H9 (cell line): ENCODE measurements around the gene TBXA2R. TPM values are rescaled to one million over a fixed set of nuclear protein-coding genes. Genes with fewer than 3 reads are reported as not detected.

ENCODE experiments used
- DNase-seq: peaks from one replicate; pipeline ENCODE4 v3.0.0-alpha.2; 2017
- H2AFZ ChIP-seq: one replicate; pipeline ENCODE4 v1.6.1; 2013; ENCODE audit warnings: mild to moderate bottlenecking, low read length, control low read depth, moderate library complexity
- H2AK5ac ChIP-seq: 2 replicates; pipeline ENCODE4 v1.6.1; 2013; ENCODE audit warnings: low read length, control low read depth, mixed read lengths; ENCODE audit not compliant: insufficient read length
- H2BK120ac ChIP-seq: one replicate; pipeline ENCODE4 v1.6.1; 2013; ENCODE audit warnings: low read depth, mild to moderate bottlenecking, low read length, control low read depth, inconsistent platforms; ENCODE audit not compliant: poor library complexity, severe bottlenecking
- H2BK12ac ChIP-seq: 2 replicates; pipeline ENCODE4 v1.6.1; 2013; ENCODE audit warnings: low read length, control low read depth, mixed read lengths, low read depth; ENCODE audit not compliant: insufficient read length
- H2BK15ac ChIP-seq: 2 replicates; pipeline ENCODE4 v1.6.1; 2013; ENCODE audit warnings: low read depth, low read length, control low read depth
- H2BK20ac ChIP-seq: one replicate; pipeline ENCODE4 v1.6.1; 2013; ENCODE audit warnings: low read depth, mild to moderate bottlenecking, low read length, control low read depth, inconsistent platforms; ENCODE audit not compliant: poor library complexity, severe bottlenecking
- H2BK5ac ChIP-seq: 2 replicates; pipeline ENCODE4 v1.6.1; 2013; ENCODE audit warnings: low read length, control low read depth, mixed read lengths; ENCODE audit not compliant: insufficient read length
- H3K14ac ChIP-seq: 2 replicates; pipeline ENCODE4 v1.6.1; 2013; ENCODE audit warnings: low read length, control low read depth; ENCODE audit not compliant: insufficient read depth
- H3K18ac ChIP-seq: 2 replicates; pipeline ENCODE4 v1.6.1; 2013; ENCODE audit warnings: low read depth, mild to moderate bottlenecking, mixed read lengths, low read length, control low read depth; ENCODE audit not compliant: insufficient read length
- H3K23ac ChIP-seq: 2 replicates; pipeline ENCODE4 v1.6.1; 2013; ENCODE audit warnings: low read length, control low read depth, mixed read lengths, low read depth; ENCODE audit not compliant: insufficient read length
- H3K23me2 ChIP-seq: 2 replicates; pipeline ENCODE4 v1.6.1; 2013; ENCODE audit warnings: low read depth, mild to moderate bottlenecking, mixed read lengths, low read length, control low read depth; ENCODE audit not compliant: insufficient read length, poor library complexity, severe bottlenecking
- H3K27ac ChIP-seq: 2 replicates; pipeline ENCODE4 v1.5.1; 2013; ENCODE audit warnings: low read length, control low read depth, mixed read lengths, low read depth; ENCODE audit not compliant: insufficient read length
- H3K27me3 ChIP-seq: 2 replicates; pipeline ENCODE4 v1.6.1; 2013; ENCODE audit warnings: low read length, control low read depth, inconsistent platforms; ENCODE audit not compliant: insufficient read depth
- H3K4ac ChIP-seq: 2 replicates; pipeline ENCODE4 v1.6.1; 2013; ENCODE audit warnings: low read depth, mild to moderate bottlenecking, control low read depth, inconsistent platforms, low read length, moderate library complexity
- H3K4me1 ChIP-seq: 2 replicates; pipeline ENCODE4 v1.6.1; 2013; ENCODE audit warnings: low read length, control low read depth, inconsistent platforms; ENCODE audit not compliant: insufficient read depth
- H3K4me2 ChIP-seq: 2 replicates; pipeline ENCODE4 v1.6.1; 2013; ENCODE audit warnings: low read length, control low read depth, mixed read lengths; ENCODE audit not compliant: insufficient read length, insufficient read depth
- H3K56ac ChIP-seq: 2 replicates; pipeline ENCODE4 v1.6.1; 2013; ENCODE audit warnings: low read depth, mild to moderate bottlenecking, mixed read lengths, low read length, control low read depth; ENCODE audit not compliant: insufficient read length
- H3K79me1 ChIP-seq: 2 replicates; pipeline ENCODE4 v1.6.1; 2013; ENCODE audit warnings: low read depth, mild to moderate bottlenecking, moderate library complexity, low read length, control low read depth, inconsistent platforms; ENCODE audit not compliant: insufficient read depth, poor library complexity, severe bottlenecking
- H3K79me2 ChIP-seq: 2 replicates; pipeline ENCODE4 v1.6.1; 2013; ENCODE audit warnings: low read length, control low read depth, inconsistent platforms; ENCODE audit not compliant: insufficient read depth
- H3K9ac ChIP-seq: 2 replicates; pipeline ENCODE4 v1.6.1; 2013; ENCODE audit warnings: low read length, control low read depth, mixed read lengths; ENCODE audit not compliant: insufficient read length; ENCODE audit errors: extremely low read depth
- H3K9me3 ChIP-seq: one replicate; pipeline ENCODE4 v1.6.1; 2013; ENCODE audit warnings: low read depth, low read length, inconsistent platforms; ENCODE audit not compliant: control insufficient read depth
- H3T11ph ChIP-seq: one replicate; pipeline ENCODE4 v1.6.1; 2013; ENCODE audit warnings: mild to moderate bottlenecking, low read length, control low read depth, inconsistent platforms
- H4K20me1 ChIP-seq: one replicate; pipeline ENCODE4 v1.6.1; 2013; ENCODE audit not compliant: control insufficient read depth, insufficient read length, insufficient read depth
- H4K5ac ChIP-seq: 2 replicates; pipeline ENCODE4 v1.6.1; 2013; ENCODE audit warnings: low read depth, mild to moderate bottlenecking, mixed read lengths, low read length, control low read depth; ENCODE audit not compliant: insufficient read length
- H4K8ac ChIP-seq: replicated peaks from 2 replicates; pipeline ENCODE4 v1.6.1; 2013; ENCODE audit warnings: low read length, control low read depth, mixed read lengths, low read depth; ENCODE audit not compliant: insufficient read length
- H4K91ac ChIP-seq: 2 replicates; pipeline ENCODE4 v1.6.1; 2013; ENCODE audit warnings: low read depth, mild to moderate bottlenecking, moderate library complexity, mixed read lengths, low read length, control low read depth; ENCODE audit not compliant: insufficient read length
- H3K27ac Mint-ChIP-seq, 3 experiments: 2 replicates in 2 of 3; 3 replicates in 1 of 3; pipeline ENCODE4 v1.8.0; 2020 to 2021; ENCODE audit warnings: mixed read lengths in 3 of 3, mild to moderate bottlenecking in 1 of 3, moderate library complexity in 1 of 3
- H3K27me3 Mint-ChIP-seq: 2 replicates; pipeline ENCODE4 v1.8.0; 2021; ENCODE audit warnings: low read depth, mild to moderate bottlenecking, moderate library complexity, mixed read lengths
- H3K36me3 Mint-ChIP-seq, 3 experiments: 2 replicates in 2 of 3; 3 replicates in 1 of 3; pipeline ENCODE4 v1.8.0; 2020 to 2021; ENCODE audit warnings: low read depth in 3 of 3, mixed read lengths in 3 of 3; ENCODE audit not compliant: insufficient read depth in 1 of 3
- H3K4me1 Mint-ChIP-seq, 2 experiments: 2 replicates each; pipeline ENCODE4 v1.8.0; 2020; ENCODE audit warnings: mixed read lengths in 2 of 2
- H3K4me3 Mint-ChIP-seq, 2 experiments: 2 replicates in 1 of 2; 3 replicates in 1 of 2; pipeline ENCODE4 v1.8.0; 2020 to 2021; ENCODE audit warnings: mild to moderate bottlenecking in 2 of 2, mixed read lengths in 2 of 2, moderate library complexity in 1 of 2
- H3K9me3 Mint-ChIP-seq, 2 experiments: 2 replicates in 1 of 2; 3 replicates in 1 of 2; pipeline ENCODE4 v1.8.0; 2020; ENCODE audit warnings: mild to moderate bottlenecking in 2 of 2, mixed read lengths in 2 of 2, moderate library complexity in 1 of 2
- CTCF ChIP-seq: fragments of 200-600 bp; sonication (generic); conservative IDR thresholded peaks from 3 replicates; pipeline ENCODE4 v1.8.0; 2021; ENCODE audit warnings: antibody characterized with exemption, mild to moderate bottlenecking
- WGBS: extraction: QIAGEN DNeasy Blood & Tissue Kit; methylation state at CpG from one replicate; pipeline ENCODE4 v1.1.7; 2013; ENCODE audit warnings: missing lambda C conversion rate, low lambda C conversion rate, mixed read lengths; ENCODE audit not compliant: insufficient read length; ENCODE audit errors: extremely low coverage; 5-methylcytosine and 5-hydroxymethylcytosine counted together
- total RNA-seq: library from RNA; stranded (reverse); gene quantifications from 2 replicates; pipeline ENCODE4 v1.2.1, GENCODE V29; 2021

TBXA2R gene
- total RNA-seq, 1 experiment from 2014 or later: 0.63 TPM

DNA sequence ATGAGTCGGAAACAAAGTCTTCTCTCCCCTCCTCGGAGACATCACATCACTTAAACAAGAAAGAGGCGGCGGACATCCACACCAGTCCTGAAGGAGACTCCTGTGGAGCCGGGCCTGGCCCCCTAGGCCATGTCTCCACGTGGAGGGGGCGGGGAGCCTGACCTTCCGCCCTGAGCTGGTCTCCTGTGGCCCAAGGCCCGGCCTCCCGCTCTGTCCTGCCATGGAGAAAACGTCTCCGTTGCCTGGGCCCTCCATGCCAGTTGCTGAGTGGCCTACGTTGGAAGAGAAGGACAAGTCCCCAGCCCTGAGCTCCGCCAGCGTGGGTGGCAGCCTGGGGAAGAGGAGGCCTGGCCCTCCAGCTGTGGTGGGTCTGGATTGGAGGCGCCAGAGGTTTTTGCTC, 25.4 kb upstream of the TBXA2R start:
- no peaks in the 10 kb centered on the region for H3K4me1 Mint-ChIP-seq
- no peaks in the 10 kb centered on the region for H4K20me1 ChIP-seq
- DNase-seq: no peak

More for the DNA sequence above, 25.4 kb upstream of the TBXA2R start:
- H3K18ac ChIP-seq: no peak overlapping the region
- no CpG with 5 or more reads among the region's 16 CpGs for WGBS
- peaks cover 0 to 7% (median 7%) of the 10 kb centered on the region in 3 experiments; a peak in 5 of 7 replicates for H3K36me3 Mint-ChIP-seq
- no peaks in the 10 kb centered on the region for H3K9me3 ChIP-seq
- no peak overlapping the region for H4K8ac ChIP-seq
- H2AK5ac ChIP-seq: no peak overlapping the region
- no peaks in the 10 kb centered on the region for H3K79me1 ChIP-seq
- no peak overlapping the region for H3K56ac ChIP-seq
- H3K27ac Mint-ChIP-seq: no peak overlapping the region
- no peak overlapping the region for H2BK120ac ChIP-seq
- no peak overlapping the region for H3K27ac ChIP-seq
- H3K23me2 ChIP-seq: no peaks in the 10 kb centered on the region
- no peak overlapping the region for H3K4me2 ChIP-seq
- no peak overlapping the region for H2BK12ac ChIP-seq
- H3K4ac ChIP-seq: no peak overlapping the region
- H2BK15ac ChIP-seq: no peak overlapping the region
- H3K9me3 Mint-ChIP-seq: no peaks in the 10 kb centered on the region; a peak in 1 of 5 replicates
- TF ChIP-seq CTCF: no peak
- no peak overlapping the region for H3K4me3 Mint-ChIP-seq
- no peak overlapping the region for H2BK20ac ChIP-seq
- H3K27me3 Mint-ChIP-seq: no peaks in the 10 kb centered on the region
- H4K5ac ChIP-seq: no peak overlapping the region
- H3T11ph ChIP-seq: no peak overlapping the region
- H3K9ac ChIP-seq: no peak overlapping the region
- H2AFZ ChIP-seq: no peak overlapping the region
- H3K14ac ChIP-seq: no peak overlapping the region; the same call in 1 of the 2 replicates
- no peak overlapping the region for H3K23ac ChIP-seq
- no peaks in the 10 kb centered on the region for H3K4me1 ChIP-seq
- no peak overlapping the region for H4K91ac ChIP-seq
- no peaks in the 10 kb centered on the region for H3K79me2 ChIP-seq
- no peaks in the 10 kb centered on the region for H3K27me3 ChIP-seq
- H2BK5ac ChIP-seq: no peak overlapping the region
